ENCODE measurements around the gene SLC1A7. TPM values are rescaled to one million over a fixed set of nuclear protein-coding genes. Genes with fewer than 3 reads are reported as not detected.

Gene SLC1A7
- total RNA-seq, 1 donor from 2014 or later: not detected

DNA sequence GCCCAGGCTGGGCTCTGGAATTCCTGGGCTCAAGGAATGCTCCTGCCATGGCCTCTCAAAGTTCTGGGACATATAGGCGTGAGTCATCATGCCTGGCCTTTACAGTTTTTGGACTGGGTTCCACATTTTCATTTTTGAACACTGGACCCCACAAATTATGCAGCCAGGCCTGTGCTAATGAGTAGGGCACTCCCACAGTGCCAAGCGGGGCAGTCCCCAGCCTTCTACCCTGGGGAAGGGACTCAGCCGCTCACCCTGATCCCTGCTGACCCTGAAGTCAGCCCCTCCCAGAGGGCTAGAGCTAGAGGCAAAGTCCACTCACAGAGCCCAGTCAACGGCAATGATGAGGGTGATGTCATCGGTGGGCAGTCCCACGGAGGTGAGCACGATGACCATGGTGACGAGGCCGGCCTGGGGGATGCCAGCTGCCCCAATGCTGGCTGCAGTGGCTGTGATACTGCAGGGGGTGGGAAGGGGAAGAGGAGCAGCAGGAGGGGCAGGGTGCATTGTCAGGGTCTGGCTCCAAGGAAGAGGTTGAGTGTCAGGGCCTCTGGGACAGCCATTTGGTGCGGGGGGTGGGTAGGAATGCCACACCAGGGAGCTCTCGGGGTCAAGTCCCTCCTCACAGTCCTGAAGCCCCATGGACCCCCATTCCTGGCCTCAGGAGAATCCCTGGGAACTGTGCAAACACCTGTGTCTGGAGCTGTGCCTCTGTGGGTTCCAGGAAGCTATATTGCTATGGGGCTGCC, 52.8 kb downstream of the SLC1A7 start:
- no peak for DNase-seq

DNA sequence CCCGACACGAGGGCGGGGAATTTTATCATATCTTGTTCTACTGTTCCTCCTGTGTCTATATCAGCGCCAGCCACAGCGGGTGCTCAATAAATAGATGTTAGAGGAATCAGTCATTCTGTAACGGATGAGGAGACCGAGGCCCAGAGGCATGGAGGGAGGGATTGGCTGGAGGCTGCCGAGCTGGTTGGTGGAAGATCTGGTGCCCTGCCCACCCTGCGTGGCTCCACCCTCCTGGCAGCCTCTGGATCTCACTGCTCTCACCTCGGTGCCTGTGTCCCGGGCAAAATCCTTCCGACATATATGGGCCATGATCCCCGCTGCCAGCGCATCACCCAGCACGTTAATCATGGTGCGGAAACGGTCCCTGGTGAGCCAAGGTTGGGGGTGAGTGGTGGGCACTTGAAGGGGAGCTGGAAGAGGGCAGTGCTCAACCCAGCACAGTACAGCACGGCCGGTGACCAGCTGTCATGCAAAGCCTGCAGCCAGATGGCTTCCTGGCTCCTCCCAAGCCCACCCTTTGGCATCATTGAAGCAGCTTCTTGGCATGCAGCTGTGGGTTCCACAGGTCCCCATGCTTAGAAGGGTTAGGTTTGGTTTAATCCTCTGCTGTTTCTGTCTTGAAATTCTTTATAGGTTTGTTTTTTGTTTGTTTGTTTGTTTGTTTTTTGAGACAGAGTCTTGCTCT, 53.7 kb downstream of the SLC1A7 start:
- no peak for DNase-seq

DNA sequence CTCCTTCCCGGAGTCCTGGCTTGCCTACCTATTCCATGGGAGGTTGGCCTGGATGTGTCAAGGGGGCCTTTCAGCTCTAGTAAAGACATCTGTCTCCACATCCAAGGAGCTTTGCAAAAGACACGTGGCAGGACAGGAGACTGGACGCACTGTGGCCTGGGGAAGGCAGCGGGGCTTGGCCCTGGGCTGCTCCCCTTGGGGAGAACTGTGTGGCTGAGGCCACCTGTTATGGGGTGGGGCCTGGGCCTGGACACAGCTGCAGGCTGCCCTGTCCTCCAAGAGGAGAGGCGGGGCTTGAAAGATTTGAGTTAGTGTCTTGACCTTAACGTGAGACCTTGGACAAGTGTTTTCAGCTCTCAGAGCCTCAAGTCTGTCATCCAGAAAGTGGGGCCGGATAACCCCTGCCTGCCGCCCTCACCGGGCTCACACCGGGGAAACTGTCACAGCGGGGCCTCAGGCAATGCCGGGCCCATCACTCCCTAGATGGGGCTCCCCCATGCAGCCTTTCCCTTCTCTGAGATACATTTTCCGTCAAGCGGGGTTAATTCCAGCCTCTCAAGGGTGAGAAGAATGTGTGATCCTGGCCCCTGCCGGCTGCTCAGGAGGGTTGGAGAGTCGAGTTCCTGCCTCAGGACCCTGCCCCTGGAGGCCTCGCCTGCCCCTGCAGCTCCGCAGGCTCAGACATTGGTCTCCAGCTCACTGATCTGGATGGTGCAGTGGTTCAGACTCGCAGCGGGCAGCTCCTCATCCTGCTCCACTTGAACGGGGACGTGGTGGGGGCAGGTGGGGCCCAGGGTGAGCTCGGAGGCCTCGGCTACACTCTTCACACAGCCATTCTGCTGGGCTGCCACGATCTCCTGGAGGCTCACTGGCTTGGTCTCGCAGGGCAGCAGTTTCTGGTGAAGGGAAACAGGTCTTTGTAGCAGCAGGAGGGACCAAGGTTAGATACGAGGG, 54.8 kb downstream of the SLC1A7 start:
- DNase-seq: no peak

DNA sequence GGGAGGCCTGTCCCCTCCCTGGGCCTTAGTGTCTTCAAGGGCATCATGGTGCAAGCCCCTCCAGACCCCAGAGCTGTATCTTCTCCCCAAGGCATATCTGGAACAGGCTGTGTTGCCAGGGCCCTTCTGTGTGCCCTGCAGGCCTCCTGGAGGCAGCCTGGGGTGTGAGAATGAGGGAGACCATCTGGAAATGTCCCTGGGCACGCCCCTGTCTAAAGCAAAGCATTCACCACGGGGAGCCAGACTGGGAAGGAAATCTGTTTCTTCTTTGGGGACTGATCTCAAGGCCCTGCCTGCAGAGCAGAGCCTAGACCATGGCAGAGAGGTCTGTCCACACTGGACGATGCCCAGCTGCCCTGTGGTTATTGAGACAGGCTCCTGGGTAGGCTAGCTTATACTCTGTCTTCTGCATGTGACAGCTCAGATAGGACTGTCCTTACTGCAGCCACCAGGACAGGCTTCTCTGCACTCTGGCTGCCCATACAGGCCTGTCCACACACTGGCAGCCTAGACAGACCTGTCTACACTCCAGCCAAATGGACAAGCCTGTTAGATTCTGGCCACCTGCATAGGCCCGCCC, 55.9 kb downstream of the SLC1A7 start:
- no peak for DNase-seq

DNA sequence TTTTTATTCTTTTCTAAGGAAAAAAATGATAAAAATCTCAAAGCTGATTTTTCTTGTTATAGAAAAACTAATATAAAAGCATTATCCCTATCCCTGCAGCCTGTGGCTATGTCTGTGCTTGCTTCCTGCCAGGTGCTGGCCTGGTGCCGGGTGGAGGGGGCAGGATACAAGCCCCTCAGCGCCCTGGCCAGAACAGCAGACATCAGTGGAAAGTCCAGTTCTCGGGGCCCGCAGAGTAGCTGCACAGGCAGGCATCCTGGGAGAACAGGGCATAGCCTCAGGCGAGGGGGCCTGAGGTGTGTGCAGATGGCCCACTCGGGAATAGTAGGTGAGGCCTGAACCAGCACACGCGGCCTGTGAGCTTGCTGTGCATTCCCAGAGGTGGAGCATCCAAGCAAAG, 57.0 kb downstream of the SLC1A7 start:
- no peak for DNase-seq

DNA sequence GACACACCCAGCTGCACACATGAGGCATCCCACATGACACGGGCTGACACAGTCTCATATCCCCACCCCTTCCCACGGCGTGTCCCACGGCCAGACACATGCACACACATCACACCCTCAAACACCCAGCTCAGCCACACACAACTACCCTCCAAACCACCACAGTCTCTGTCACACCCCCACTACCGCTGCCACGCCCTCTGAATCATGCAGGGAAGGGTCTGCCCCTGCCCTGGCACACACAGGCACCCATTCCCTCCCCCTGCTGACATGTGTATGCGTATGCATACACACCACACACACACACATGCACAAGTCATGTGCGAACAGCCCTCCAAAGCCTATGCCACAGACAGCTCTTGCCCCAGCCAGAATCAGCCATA, 57.9 kb downstream of the SLC1A7 start:
- DNase-seq: no peak

DNA sequence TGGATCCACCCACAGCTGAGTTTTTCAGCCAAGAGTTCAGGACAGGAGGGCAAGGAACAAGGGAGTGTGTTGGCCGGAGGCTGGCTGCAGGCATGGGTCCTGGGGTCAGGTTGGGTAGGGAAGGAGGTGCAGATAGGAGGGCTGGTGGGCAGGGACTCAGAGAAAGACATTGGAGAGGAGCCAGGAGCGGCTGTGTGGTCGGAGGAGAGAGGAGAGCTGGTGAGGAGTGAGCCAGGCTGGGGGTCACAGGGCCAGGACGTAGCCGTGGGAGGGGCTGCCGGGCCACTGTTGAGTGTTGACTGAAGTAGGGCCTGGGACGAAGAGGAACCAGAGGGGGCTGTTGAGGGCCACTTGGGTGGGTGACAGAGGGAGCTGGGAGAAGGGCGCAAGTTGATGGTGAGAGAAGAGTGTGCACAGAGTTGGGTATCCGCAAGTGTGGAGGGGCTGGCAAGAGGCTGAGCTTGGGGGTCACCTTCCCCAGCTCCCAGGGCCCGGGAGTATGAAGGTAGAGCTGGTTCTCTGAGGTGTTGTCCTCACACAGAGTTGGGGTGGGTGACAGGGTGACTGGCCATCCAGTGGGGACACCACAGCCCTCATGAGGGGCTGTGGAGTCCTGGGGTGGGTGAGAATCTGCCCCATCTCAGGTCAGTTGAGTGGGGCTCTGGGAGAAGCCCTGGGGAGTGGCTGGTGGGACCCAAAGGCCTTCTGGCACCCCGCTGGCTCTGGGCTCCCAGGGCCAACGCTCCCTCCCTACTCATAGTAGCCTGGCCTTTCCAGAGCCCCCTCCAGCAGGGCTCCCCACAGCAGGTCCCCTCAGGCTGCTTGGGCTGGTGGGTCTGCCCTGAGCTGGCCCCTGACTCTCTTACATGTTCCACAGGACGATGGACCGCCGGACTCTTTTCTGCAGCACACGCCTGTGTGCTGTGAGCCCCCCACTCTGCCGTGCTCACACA, 58.5 kb downstream of the SLC1A7 start:
- no peak for DNase-seq

DNA sequence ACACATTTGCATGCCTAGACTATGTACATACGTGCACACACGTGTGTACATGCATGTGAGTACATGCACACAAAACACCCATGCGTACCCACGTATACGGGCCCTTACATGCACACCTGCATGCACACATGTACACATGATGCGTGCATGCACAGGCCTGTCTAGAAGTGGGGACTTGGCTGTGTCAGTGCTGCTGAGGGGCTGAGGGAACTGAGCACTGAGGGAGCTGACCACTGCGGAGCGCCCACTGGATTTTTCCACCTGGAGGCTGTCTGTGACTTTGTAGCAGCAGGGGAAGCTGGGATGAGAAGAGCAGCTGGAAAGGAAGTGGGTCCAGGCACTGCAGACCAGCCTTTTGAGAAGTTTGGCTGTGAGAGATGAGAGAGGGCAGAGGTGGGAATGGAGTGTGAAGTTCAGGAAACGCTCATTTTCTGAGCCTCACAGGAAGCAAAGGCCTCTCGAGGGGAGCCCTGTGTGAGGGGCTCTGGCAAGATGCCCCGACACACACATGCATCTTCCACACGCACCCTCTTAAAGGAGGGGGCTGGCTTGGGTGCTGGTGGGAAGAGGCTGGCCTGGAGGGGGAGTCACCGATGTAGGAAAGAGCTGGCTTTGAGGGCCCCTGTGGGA, 59.5 kb downstream of the SLC1A7 start:
- no peak for DNase-seq

DNA sequence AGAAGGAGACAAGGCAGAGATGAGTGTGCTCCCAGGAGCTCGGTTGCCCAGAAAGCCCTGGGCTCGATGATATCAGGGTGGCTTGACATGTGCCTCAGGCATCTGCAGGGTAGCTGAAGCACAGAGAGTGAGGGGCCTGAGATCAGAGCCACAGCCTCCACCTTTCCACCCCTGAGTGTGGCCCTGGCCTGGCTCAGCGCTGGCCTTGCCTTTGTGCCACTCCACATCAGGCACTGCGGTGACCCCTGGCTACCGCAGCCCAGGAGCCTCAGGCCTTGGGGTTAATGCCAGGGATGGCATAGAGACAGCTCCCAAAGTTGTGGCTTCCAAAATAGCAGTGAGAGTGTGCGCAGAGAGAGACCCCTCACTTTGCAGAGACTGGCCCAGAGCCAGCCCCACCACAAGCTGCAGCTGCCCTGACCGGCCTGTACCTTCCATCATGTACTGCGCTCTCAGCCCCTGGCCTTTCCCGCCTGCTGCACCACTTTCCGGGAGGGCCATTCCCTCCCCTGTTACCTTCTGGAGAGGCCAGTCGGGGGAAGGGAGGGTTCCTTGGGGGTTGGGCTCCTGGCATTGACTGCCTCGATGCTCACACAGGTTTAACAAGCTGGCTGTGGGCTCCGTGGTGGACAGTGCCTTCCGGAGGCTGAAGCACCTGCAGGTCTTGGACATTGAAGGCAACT, 60.9 kb downstream of the SLC1A7 start:
- DNase-seq: no peak

DNA sequence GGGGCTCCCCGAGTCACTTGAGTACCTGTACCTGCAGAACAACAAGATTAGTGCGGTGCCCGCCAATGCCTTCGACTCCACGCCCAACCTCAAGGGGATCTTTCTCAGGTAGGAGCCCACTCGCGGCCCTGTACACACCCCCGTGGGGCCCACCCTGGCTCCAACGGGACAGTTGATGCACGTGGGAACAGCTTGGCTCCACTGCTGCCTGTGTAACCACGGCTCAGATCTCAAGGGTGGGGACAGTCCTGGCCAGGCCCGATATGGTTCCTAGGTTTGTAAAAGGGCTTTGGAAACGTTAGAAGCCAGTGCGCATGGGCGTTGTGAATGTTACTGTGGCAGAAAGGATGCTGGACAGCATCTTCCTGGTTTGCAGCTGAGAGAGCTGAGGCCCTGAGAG, 61.7 kb downstream of the SLC1A7 start:
- no peak for DNase-seq

DNA sequence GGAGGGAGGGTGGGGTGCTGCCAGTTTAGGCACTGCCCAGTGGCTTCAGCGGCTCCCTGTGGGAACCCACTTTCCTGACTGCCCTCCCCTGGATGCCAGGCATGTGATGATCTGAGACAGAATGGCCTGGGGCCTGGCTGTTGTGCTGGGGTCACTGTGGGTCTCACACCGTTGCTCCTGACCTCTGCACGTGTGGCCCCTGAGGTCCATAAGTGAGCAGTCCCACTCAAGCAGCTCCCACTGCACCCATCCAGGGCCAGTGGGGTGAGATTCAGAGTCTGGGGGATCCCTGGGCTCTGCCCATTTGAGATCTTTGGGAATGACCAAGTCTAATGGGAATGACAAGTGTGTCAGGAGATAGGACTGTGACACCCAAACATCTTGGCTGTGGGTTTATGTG, 62.4 kb downstream of the SLC1A7 start:
- DNase-seq: no peak

DNA sequence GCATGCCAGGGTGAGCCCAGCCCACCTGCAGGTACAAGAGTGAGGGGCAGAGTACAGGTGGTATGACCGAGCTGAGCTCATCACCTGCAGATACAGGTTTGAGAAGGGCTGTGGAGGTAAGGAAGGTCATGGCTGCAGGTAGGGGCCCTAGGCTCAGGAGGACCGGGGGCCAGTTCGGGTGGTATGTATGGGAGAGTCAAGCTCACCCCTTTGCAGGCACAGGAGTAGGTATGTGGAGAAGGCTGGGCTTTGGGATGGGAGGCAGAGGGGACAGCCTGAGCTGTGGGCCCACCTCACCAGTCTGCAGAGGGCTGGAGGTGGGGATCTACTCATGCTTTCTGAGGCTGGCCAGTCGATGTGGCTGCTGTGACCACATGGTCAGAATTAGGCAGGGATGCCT, 63.2 kb downstream of the SLC1A7 start:
- no peak for DNase-seq

DNA sequence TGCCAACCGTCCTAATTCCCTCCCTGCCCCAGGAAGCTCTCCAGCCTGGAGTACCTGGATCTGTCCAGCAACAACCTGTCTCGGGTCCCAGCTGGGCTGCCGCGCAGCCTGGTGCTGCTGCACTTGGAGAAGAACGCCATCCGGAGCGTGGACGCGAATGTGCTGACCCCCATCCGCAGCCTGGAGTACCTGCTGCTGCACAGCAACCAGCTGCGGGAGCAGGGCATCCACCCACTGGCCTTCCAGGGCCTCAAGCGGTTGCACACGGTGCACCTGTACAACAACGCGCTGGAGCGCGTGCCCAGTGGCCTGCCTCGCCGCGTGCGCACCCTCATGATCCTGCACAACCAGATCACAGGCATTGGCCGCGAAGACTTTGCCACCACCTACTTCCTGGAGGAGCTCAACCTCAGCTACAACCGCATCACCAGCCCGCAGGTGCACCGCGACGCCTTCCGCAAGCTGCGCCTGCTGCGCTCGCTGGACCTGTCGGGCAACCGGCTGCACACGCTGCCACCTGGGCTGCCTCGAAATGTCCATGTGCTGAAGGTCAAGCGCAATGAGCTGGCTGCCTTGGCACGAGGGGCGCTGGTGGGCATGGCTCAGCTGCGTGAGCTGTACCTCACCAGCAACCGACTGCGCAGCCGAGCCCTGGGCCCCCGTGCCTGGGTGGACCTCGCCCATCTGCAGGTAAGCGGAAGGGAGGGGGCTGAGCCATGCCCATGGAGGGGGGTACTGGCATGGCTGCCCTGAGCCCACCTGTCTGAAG, 63.9 kb downstream of the SLC1A7 start:
- DNase-seq: no peak

DNA sequence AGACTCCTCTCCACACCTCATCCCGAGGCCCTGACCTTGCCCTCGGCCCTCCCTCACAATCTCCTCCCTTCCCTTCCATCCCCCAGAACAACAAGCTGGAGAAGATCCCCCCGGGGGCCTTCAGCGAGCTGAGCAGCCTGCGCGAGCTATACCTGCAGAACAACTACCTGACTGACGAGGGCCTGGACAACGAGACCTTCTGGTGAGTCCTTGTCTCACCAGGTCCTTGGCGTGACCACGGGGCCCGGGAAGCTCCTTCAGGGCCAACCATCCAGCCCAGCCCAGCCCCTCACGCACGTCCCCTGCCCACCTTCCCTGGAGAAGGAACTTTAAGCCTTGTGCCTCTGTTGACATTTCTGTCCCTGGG, 64.9 kb downstream of the SLC1A7 start:
- no peak for DNase-seq

DNA sequence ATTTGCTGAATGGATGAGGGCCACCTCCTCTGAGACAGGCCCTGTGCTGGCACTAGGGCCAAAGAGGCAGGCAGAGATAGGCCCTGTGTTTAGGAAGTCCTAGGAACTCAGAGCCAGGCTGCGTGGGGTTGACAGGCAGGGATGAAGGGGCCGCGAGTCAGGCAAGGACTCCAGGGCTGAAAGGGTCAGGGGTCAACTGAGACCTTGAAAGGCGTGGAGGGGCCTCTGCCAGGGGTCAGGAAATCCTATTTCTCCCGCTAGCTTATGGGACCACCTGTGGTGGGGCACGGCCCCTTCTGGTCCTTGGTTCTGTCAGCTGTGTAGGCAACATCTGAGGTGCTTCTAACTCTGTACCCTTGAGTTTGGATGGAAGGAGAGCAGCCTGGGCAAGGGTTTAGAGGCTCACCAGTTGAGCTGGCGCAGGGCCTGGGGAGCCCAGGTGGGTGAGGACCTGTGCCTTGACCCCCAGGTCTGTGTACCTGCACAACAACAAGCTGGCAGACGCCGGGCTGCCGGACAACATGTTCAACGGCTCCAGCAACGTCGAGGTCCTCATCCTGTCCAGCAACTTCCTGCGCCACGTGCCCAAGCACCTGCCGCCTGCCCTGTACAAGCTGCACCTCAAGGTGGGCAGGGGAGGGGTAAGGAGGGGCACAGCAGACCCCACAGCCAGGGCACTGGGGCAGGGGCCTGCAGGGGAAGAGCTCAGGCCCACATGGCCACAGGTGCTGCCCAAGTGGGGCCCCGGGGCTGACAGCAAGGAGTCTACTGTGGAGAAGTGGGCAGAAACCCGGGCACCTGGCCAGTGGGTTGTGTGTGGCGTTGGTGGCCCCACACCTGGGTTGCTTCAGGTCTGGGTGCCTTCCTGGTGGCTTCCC, 65.5 kb downstream of the SLC1A7 start:
- DNase-seq: no peak

DNA sequence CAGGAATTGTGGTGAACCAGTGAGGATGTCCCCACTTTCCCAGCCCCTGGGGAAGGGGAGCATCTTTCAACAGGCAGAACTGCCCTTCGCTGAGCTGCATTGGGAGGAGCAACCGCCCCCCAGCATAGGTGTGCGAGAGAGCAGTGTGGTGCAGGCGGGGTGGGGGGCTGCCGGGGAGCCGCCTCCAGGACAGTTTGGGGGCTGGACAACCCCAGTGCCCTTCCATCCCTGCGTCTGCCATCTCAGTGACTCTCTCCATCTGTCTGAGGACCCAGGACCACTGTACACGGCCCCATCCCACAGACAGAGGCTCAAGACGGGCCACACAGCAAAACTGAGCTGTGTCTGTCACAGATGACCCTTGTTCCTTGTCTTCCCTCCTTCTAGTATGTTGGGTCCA, 66.3 kb downstream of the SLC1A7 start:
- no peak for DNase-seq

DNA sequence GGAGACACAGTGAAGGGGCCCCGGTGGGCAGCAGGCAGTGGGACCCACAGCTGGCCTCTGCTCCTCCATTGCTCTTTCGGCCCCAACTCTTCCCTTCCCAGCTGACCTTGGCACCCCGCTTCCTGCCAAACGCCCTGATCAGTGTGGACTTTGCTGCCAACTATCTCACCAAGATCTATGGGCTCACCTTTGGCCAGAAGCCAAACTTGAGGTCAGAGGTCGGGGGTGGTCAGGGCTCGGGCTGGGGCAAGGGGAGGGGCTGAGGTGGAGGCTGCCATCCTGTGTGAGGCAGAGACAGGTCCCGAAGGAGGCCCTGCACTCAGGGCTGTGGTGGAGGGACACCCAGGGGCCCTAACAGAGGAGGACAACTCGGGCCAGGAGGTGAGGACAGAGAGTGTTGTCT, 66.7 kb downstream of the SLC1A7 start:
- DNase-seq: no peak

DNA sequence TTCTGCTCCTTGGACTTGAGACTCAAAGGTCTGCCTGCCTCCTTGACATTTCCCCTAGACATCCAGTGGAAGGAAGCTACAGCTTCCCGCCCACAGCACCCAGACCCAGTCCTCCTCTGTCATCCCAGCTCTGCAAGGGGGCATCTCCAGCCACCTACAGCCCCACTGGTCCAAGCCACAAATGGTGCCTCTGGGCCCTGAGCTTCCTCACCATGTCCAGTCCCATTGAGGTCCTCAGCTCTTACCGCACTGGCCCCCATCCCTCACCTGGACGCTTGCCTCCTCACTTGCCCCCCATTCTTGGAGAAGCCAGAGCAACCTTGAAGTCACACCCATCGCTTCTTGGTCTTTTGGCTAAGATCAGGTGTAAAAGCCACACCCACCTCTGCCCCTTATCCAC, 67.2 kb downstream of the SLC1A7 start:
- DNase-seq: no peak
